ENCODE data around the gene CCDC180. TPM values are rescaled to one million over a fixed set of nuclear protein-coding genes. Genes with fewer than 3 reads are reported as not detected.

Gene CCDC180
- total RNA-seq, 2 experiments from 2014 or later, result 6.6 to 7.1 TPM

GRCh38 chr9:97321691-97322090 lies 14.2 kb downstream of the CCDC180 start:
- POLR2A ChIA-PET, result no interaction called here

GRCh38 chr9:97322105-97322504 lies 14.6 kb downstream of the CCDC180 start:
- CTCF ChIA-PET, result no interaction called here
- no peak overlapping the region for H3K27ac Mint-ChIP-seq
- ATAC-seq (ENCODE audit: poor library complexity), result no peak

More at GRCh38 chr9:97321691-97322090, 14.2 kb downstream of the CCDC180 start:
- Histone ChIP-seq H3K27me3 (ENCODE audit: control insufficient read depth in 1 of 2, insufficient read depth in 2 of 2, low read length in 2 of 2) (no peaks in the 10 kb centered on the region), H3K27ac (ENCODE audit: low read depth in 1 of 2, low read length in 2 of 2) (no peak overlapping the region), H3K9me3 (ENCODE audit: control insufficient read depth in 1 of 2, insufficient read depth in 1 of 2, low read length in 2 of 2) (no peaks in the 10 kb centered on the region), H3K4me3 (ENCODE audit: low read length) (no peak overlapping the region), H3K4me1 (ENCODE audit: insufficient read depth, low read length) (peaks cover 4% of the 10 kb centered on the region), H3K36me3 (ENCODE audit: insufficient read depth, low read length) (peaks cover 16% of the 10 kb centered on the region)
- ATAC-seq (ENCODE audit: poor library complexity), result no peak
- CTCF ChIA-PET, result no interaction called here
- no peaks in the 10 kb centered on the region for H3K9me3 Mint-ChIP-seq
- H3K4me3 Mint-ChIP-seq, result no peak overlapping the region
- H3K27ac Mint-ChIP-seq, result no peak overlapping the region
- DNase-seq, result no peak
- H3K27me3 Mint-ChIP-seq, result no peaks in the 10 kb centered on the region
- peaks cover 4% of the 10 kb centered on the region for H3K4me1 Mint-ChIP-seq (ENCODE audit: low read depth)
- intact Hi-C loops (cut with DNase I, micrococcal nuclease), result no loop called here
- TF ChIP-seq CTCF (IDR thresholded peaks at IDR 0.05), result no peak
- peaks cover 78% of the 10 kb centered on the region for H3K36me3 Mint-ChIP-seq (ENCODE audit: low read depth)

GRCh38 chr9:97324954-97325353 lies 17.5 kb downstream of the CCDC180 start:
- no peak overlapping the region for H3K27ac Mint-ChIP-seq
- TF ChIP-seq CTCF (IDR thresholded peaks at IDR 0.05), result no peak

More at GRCh38 chr9:97322105-97322504, 14.6 kb downstream of the CCDC180 start:
- POLR2A ChIA-PET, result no interaction called here
- H3K36me3 Mint-ChIP-seq (ENCODE audit: low read depth), result peaks cover 74% of the 10 kb centered on the region
- no peaks in the 10 kb centered on the region for H3K9me3 ChIP-seq (ENCODE audit: control insufficient read depth in 1 of 2, insufficient read depth in 1 of 2, low read length in 2 of 2)
- no peak overlapping the region for H3K4me3 ChIP-seq (ENCODE audit: low read length)
- H3K27me3 ChIP-seq (ENCODE audit: control insufficient read depth in 1 of 2, insufficient read depth in 2 of 2, low read length in 2 of 2), result no peaks in the 10 kb centered on the region
- H3K27me3 Mint-ChIP-seq, result no peaks in the 10 kb centered on the region
- no peak overlapping the region for H3K4me3 Mint-ChIP-seq
- H3K27ac ChIP-seq (ENCODE audit: low read depth in 1 of 2, low read length in 2 of 2), result no peak overlapping the region
- peaks cover 4% of the 10 kb centered on the region for H3K4me1 Mint-ChIP-seq (ENCODE audit: low read depth)
- no peaks in the 10 kb centered on the region for H3K9me3 Mint-ChIP-seq
- no peak for DNase-seq
- H3K36me3 ChIP-seq (ENCODE audit: insufficient read depth, low read length), result peaks cover 16% of the 10 kb centered on the region
- no peak for TF ChIP-seq CTCF (IDR thresholded peaks at IDR 0.05)
- intact Hi-C loops (cut with DNase I, micrococcal nuclease), result no loop called here
- peaks cover 4% of the 10 kb centered on the region for H3K4me1 ChIP-seq (ENCODE audit: insufficient read depth, low read length)

More at GRCh38 chr9:97324954-97325353, 17.5 kb downstream of the CCDC180 start:
- Histone ChIP-seq H3K36me3 (ENCODE audit: insufficient read depth, low read length) (peaks cover 18% of the 10 kb centered on the region), H3K4me3 (ENCODE audit: low read length) (no peak overlapping the region), H3K27me3 (ENCODE audit: control insufficient read depth in 1 of 2, insufficient read depth in 2 of 2, low read length in 2 of 2) (no peaks in the 10 kb centered on the region), H3K27ac (ENCODE audit: low read depth in 1 of 2, low read length in 2 of 2) (no peak overlapping the region), H3K9me3 (ENCODE audit: control insufficient read depth in 1 of 2, insufficient read depth in 1 of 2, low read length in 2 of 2) (no peaks in the 10 kb centered on the region), H3K4me1 (ENCODE audit: insufficient read depth, low read length) (no peaks in the 10 kb centered on the region)
- Mint-ChIP-seq H3K27me3 (no peaks in the 10 kb centered on the region), H3K36me3 (ENCODE audit: low read depth) (peaks cover 76% of the 10 kb centered on the region), H3K4me1 (ENCODE audit: low read depth) (no peaks in the 10 kb centered on the region), H3K4me3 (no peak overlapping the region), H3K9me3 (no peaks in the 10 kb centered on the region)
- intact Hi-C loops (cut with DNase I, micrococcal nuclease), result no loop called here
- DNase-seq (no peak), ATAC-seq (ENCODE audit: poor library complexity) (no peak)
- ChIA-PET POLR2A (no interaction called here), CTCF (no interaction called here)
